HG03097 (cell line): ENCODE results near the gene CDCA7L.
A peak's percentile ranks its signal among the peaks of the same experiment; 100 is the strongest.

Source experiments
- ATAC-seq: cut with Tn5 transposase; IDR thresholded peaks from one replicate; pipeline ENCODE4 v1.9.1; 2021; ENCODE audit not compliant: unreplicated experiment, low FRiP score

The CDCA7L gene, protein sequence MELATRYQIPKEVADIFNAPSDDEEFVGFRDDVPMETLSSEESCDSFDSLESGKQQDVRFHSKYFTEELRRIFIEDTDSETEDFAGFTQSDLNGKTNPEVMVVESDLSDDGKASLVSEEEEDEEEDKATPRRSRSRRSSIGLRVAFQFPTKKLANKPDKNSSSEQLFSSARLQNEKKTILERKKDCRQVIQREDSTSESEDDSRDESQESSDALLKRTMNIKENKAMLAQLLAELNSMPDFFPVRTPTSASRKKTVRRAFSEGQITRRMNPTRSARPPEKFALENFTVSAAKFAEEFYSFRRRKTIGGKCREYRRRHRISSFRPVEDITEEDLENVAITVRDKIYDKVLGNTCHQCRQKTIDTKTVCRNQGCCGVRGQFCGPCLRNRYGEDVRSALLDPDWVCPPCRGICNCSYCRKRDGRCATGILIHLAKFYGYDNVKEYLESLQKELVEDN

GRCh38 chr7:21945454-21946221, at the start of gene CDCA7L:
Gene CDCA7L, minus strand, starts transcription at chr7:21945899. Its CDS starts 95 bp downstream, at chr7:21945804.
- ATAC-seq, result peak; percentile 79

- no peak for ATAC-seq
These were observed 40.4 kb upstream of the CDCA7L start for GRCh38 chr7:21986096-21986495.

DNA sequence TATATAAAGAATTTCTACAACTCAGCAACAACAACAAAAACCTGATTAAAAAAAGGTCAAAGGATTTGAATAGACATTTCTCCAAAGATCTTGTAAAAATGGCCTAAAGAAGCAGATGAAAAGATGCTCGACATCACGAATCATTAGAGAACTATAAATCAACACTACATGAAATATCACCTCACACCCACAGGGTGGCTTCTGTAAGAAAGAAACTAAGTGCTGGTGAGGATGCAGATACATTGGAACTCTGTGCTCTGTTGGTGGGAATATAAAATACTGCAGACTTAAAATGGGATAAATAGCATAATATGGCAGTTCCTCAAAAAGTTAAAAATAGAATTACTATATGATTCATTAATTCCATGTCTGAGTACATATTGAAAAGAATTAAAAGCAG, 38.3 kb upstream of the CDCA7L start:
- ATAC-seq, result no peak

DNA sequence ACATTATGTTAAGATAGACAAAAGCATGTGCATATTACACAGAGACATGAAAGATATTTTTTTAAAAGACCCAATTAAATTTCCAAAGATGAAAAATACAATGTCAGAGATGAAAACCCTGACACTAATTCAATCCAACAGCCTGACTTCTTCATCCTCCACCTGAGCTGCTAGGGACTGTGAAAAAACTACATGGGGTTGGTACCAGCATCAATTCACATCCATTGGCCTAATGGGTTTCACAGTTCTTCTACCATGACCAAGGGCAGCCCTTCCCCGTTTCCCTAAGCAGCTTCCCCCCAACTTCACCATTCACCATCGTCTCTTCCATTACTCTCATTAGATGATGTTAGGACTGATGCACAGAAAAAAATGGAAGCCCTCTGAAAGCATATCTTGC, 37.4 kb upstream of the CDCA7L start:
- no peak for ATAC-seq

DNA sequence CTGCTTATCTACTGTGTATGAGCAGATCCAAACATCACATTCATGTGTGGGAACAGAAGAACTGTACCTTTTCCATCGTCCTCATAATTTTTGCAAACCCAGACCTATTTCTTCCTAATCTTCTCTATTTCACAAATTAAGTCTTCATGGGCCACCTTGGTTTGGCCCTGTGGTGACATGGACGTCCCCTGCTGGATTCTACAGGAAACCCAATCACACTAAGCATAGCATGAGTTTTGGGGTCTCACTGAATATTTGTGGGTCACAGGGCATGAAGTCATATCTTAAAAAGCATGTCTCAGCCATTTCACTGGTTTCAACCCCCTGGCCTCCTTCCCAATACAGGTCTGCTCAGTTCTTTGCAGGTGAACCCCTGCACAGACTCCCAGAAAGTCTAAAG, 35.8 kb upstream of the CDCA7L start:
- ATAC-seq, result no peak

GRCh38 chr7:21980926-21981500, 35.3 kb upstream of the CDCA7L start:
- no peak for ATAC-seq

DNA sequence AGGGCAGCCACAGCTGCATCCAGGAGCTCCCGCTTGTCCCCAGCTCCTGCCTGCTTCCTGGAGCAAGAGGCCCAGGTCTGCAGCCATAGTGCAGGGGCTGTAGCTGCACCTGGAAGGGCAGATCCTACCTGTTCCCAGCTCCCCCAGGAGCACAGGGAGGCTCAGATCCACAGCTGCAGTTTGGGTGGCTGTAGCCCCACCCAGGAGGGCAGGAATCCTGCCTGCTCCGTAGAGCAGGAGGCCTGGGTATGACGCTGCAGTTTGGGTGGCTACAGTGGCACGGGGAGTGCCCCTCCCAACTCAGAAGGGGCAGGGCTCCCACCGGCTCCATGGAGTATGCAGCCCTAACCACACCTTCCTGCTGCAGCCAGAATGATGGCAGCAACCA, 26.7 kb upstream of the CDCA7L start:
- no peak for ATAC-seq

- ATAC-seq, result no peak
These were observed 26.2 kb upstream of the CDCA7L start for GRCh38 chr7:21971780-21972396.

GRCh38 chr7:21969822-21970221, 24.1 kb upstream of the CDCA7L start:
- ATAC-seq, result no peak

- no peak for ATAC-seq
These were observed 21.9 kb upstream of the CDCA7L start for GRCh38 chr7:21967598-21968003.

- ATAC-seq, result no peak
These were observed 20.6 kb upstream of the CDCA7L start for GRCh38 chr7:21966271-21966670.

DNA sequence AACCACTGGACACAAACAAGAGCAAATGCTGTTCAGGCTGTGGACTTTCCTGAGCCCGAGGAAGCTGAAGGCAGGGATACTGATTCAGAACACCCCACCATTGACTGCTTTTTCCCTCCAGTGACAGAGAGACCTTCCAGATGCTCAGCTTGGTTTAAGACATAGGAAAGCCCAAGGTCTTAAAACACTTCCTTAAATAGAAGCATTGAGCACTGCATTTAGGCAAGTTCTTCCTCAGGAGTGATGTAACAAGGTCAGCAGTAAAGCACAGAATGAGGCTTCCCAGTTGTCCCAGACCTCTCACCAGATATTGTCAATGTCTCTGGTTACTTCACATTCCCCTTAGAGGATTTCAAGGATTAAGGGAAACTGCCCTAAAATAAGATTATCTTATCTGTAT, 19.6 kb upstream of the CDCA7L start:
- ATAC-seq, result no peak

- ATAC-seq, result no peak
These were observed 17.0 kb upstream of the CDCA7L start for GRCh38 chr7:21962677-21963076.

GRCh38 chr7:21960922-21961321, 15.2 kb upstream of the CDCA7L start:
- ATAC-seq, result no peak

- no peak for ATAC-seq
These were observed 13.7 kb upstream of the CDCA7L start for GRCh38 chr7:21959387-21959776.

DNA sequence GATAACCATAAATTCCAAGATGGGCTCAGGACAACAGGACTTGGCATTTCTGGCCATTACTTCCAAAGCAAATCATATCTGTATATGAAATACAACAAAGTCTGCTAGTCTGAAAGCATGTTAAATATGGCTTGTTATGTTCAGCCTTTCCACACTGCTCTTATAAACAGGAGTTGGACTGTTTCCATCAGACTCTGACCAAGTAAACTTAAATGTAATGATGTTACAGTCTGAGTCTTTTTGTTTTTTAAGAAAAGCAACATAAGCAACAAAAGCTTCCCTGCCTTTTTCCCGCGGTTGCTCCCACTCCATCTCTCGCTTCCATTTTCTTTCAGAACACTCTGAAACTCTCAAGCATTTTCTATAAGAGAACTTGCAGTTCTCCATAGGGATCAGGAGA, 8.1 kb upstream of the CDCA7L start:
- ATAC-seq, result no peak

DNA sequence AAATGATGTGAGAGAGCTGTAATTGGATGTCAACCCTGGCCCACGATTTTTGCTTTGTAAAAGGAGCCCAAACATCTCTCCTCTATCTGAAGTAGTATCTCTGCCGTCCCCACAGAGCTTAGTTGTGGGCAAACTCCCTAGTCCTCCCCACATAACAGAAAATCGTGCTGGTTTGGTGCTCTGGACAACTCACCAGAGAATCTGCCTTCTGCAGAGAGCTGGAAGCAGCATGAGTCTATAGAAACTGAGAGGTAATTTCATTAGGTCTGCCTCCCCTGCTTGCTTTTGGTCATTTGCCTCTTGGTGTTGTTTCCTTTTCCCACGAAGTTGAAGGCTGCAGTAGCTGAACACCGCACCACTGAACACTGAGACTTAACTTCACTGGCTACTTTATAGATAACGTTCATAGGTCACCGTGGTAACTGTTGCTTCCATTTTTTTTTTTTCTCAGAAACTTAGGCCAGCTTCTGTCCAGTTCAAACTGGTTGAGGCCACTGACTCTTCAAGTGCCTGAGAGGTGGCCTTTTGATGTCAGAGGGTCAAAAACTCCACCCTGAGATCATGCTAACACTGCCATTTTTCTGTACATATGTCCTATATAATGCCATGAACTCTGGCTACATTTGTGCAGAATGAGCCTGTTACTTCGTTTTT, 3.3 kb upstream of the CDCA7L start:
- ATAC-seq, result no peak

- no peak for ATAC-seq
These were observed 2.7 kb upstream of the CDCA7L start for GRCh38 chr7:21948364-21948763.

DNA sequence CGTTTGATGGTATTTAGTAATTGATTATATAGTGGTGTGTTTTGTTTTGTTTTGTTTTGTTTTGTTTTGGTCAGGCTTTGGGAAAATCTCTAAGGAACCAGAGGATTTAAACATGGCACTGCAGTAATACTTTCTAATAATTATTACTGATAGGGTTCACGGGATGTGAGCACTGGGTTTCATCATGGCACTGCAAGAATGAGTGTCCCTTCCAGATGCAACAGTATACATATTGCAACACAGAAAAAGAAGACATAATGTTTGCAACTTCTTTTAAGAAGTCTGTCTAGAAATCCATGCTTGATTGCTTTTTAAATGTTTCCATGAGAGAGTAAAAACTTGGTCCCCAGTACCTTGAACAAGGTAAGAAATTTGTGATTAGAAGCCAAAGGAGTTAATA, 2.2 kb upstream of the CDCA7L start:
- ATAC-seq, result no peak

- ATAC-seq, result no peak
These were observed 1.4 kb upstream of the CDCA7L start for GRCh38 chr7:21947056-21947455.
